ENCODE measurements around the gene ETS2. TPM values are rescaled to one million over a fixed set of nuclear protein-coding genes. Genes with fewer than 3 reads are reported as not detected.

The ETS2 gene
- total and polyA plus RNA-seq, 2 of the 4 experiments (the other 2 are of a cell fraction): 21.3 to 21.7 TPM

- Histone ChIP-seq H3K9me3 (ENCODE audit: control insufficient read depth, insufficient read depth, low read length) (no peaks in the 10 kb centered on the region), H3K27ac (ENCODE audit: insufficient read depth, low read length) (peak overlapping the region; percentile 20; the same call in 1 of the 2 replicates), H3K4me1 (ENCODE audit: control insufficient read depth, insufficient read depth, low read length) (peaks cover 22% of the 10 kb centered on the region), H2AFZ (replicated peaks; ENCODE audit: low read length, poor library complexity) (peak overlapping the region; percentile 58), H3K14ac (replicated peaks; ENCODE audit: low read depth, low read length) (peak overlapping the region; percentile 34; the same call in 1 of the 2 replicates), H3K56ac (ENCODE audit: extremely low read depth, insufficient read depth, low read length) (no peak overlapping the region), H2BK120ac (ENCODE audit: low read depth, low read length) (peak overlapping the region; percentile 61), H3K4me2 (ENCODE audit: low read depth, low read length) (peak overlapping the region; percentile 26; the same call in 1 of the 2 replicates), H4K8ac (ENCODE audit: low read depth in 2 of 2, low read length in 2 of 2) (peak overlapping the region; percentile 30 to 80; a peak in 3 of 4 replicates), H3K36me3 (ENCODE audit: control insufficient read depth, insufficient read depth, low read length) (peaks cover 8% of the 10 kb centered on the region), H2BK15ac (ENCODE audit: low read depth, low read length) (peak overlapping the region; percentile 78), H3K27me3 (ENCODE audit: control insufficient read depth, insufficient read depth, low read length) (no peaks in the 10 kb centered on the region), H3K9me1 (ENCODE audit: insufficient read depth, low read length) (peaks cover 16% of the 10 kb centered on the region), H2BK5ac (ENCODE audit: low read depth, low read length, poor library complexity, severe bottlenecking) (no peak overlapping the region), H3K9ac (ENCODE audit: low read depth, low read length) (no peak overlapping the region), H2AK9ac (replicated peaks; ENCODE audit: low read depth, low read length, poor library complexity) (peak overlapping the region; percentile 35), H3K23ac (ENCODE audit: low read depth, low read length) (0 out of 2 replicates have a peak overlapping the region, but pooled peaks have one; percentile 0), H4K5ac (ENCODE audit: low read depth, low read length) (peak overlapping the region; percentile 14; the same call in 1 of the 2 replicates), H3K4me3 (ENCODE audit: insufficient read depth, low read depth, low read length) (no peak overlapping the region), H4K20me1 (ENCODE audit: insufficient read depth, low read length) (peaks cover 29% of the 10 kb centered on the region), H2AK5ac (ENCODE audit: low read depth, low read length) (peak overlapping the region; percentile 62), H3K79me1 (ENCODE audit: low read depth in 1 of 2, low read length in 2 of 2) (peaks cover 0 to 25% of the 10 kb centered on the region in 2 experiments; a peak in 2 of 4 replicates), H4K91ac (ENCODE audit: insufficient read depth, low read depth, low read length) (peak overlapping the region; percentile 75), H3K4ac (ENCODE audit: low read depth, low read length) (peak overlapping the region; percentile 85), H3K18ac (ENCODE audit: low read depth, low read length) (peak overlapping the region; percentile 29; the same call in 1 of the 2 replicates), H2BK20ac (ENCODE audit: low read depth, low read length) (peak overlapping the region; percentile 72)
- ATAC-seq (ENCODE audit: low read depth): no peak
- dilution Hi-C loops (cut with HindIII; ENCODE audit: low sequenced_read_pairs, unreplicated experiment) (no loop called here), intact Hi-C loops (cut with micrococcal nuclease) (loop anchor here (10.0 kb wide), 1 partner anchor 181 kb away; no protein-coding TSS in a partner anchor), in situ Hi-C loops (cut with MboI; ENCODE audit: low sequenced_read_pairs) (loop anchor here (10.0 kb wide), 1 partner anchor 49 kb away; no protein-coding TSS in a partner anchor)
- BruUV-seq (replicated peaks): no TSS peak
- ChIA-PET CTCF (interaction anchor here (1.1 to 1.2 kb wide), 2 partner anchors 16 to 220 kb away, joined by 3 read pairs; no protein-coding TSS in a partner anchor), POLR2A (ENCODE audit: unreplicated experiment) (interaction anchor here (0.6 to 0.7 kb wide), 2 partner anchors 33 to 201 kb away, joined by 4 to 5 read pairs; no protein-coding TSS in a partner anchor)
- 90% methylated on average over 9 of the region's 13 CpGs; no CpG with 5 or more reads in 1 of the 2 experiments for WGBS, 2 experiments (ENCODE audit: extremely low coverage in 2 of 2, insufficient read length in 1 of 2)
- DNase-seq: peak; percentile 60
- TF ChIP-seq CHD1 (IDR thresholded peaks at IDR 0.05; ENCODE audit: low read depth, low read length) (no peak), RFX5 (IDR thresholded peaks at IDR 0.05; ENCODE audit: low read depth, low read length) (no peak), SMC3 (IDR thresholded peaks at IDR 0.05; ENCODE audit: low read depth, low read length) (no peak), MXI1 (IDR thresholded peaks at IDR 0.05; ENCODE audit: borderline replicate concordance, low read depth, low read length) (no peak), USF2 (IDR thresholded peaks at IDR 0.05; ENCODE audit: low read depth, low read length) (no peak), MAZ (IDR thresholded peaks at IDR 0.05; ENCODE audit: borderline replicate concordance, low read depth, low read length) (no peak), NFE2L2 (IDR thresholded peaks at IDR 0.05; ENCODE audit: low read depth, low read length) (no peak), POLR2A (IDR thresholded peaks at IDR 0.05; ENCODE audit: low read depth, low read length) (no peak), CTCF (conservative IDR thresholded peaks at IDR 0.05; ENCODE audit: low read depth, low read length) (no peak), MAFK (IDR thresholded peaks at IDR 0.05; ENCODE audit: low read depth, low read length) (no peak), CEBPB (IDR thresholded peaks at IDR 0.05; ENCODE audit: low read depth, low read length) (no peak), RCOR1 (IDR thresholded peaks at IDR 0.05; ENCODE audit: insufficient replicate concordance, low read length) (no peak), BHLHE40 (IDR thresholded peaks at IDR 0.05; ENCODE audit: low read depth, low read length) (no peak)
Observed at GRCh38 chr21:38804030-38804788, 1.5 kb upstream of the ETS2 start.

All from IMR-90 (cell line).